CD4-positive, alpha-beta T cell treated with Interferon alpha-2 for 1 hour (primary cell): Measurements from ENCODE around the gene OR6B3.

Experiments used
- DNase-seq, 2 donors: peaks; one replicate each; pipeline ENCODE4 v3.0.0-alpha.2; 2020 to 2022

The OR6B3 gene

GRCh38 chr2:240043279-240043989 is 9.9 kb downstream of the OR6B3 start:
- no peak for DNase-seq

DNA sequence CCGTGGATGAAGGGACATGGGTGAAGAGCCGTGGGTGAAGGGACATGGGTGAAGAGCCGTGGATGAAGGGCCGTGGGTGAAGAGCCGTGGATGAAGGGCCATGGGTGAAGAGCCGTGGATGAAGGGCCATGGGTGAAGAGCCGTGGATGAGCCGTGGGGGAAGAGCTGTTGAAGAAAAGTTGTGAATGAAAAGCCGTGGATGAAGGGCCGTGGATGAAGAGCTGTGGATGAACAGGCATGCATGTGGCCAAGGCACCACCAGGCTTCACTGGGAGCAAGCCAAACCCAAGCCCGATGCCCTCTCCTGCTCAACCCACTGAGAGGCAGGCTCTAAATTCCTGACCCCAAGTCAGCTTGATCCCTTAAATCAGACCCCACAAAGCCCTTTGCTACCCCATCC is 10.6 kb downstream of the OR6B3 start:
- no peak for DNase-seq

DNA sequence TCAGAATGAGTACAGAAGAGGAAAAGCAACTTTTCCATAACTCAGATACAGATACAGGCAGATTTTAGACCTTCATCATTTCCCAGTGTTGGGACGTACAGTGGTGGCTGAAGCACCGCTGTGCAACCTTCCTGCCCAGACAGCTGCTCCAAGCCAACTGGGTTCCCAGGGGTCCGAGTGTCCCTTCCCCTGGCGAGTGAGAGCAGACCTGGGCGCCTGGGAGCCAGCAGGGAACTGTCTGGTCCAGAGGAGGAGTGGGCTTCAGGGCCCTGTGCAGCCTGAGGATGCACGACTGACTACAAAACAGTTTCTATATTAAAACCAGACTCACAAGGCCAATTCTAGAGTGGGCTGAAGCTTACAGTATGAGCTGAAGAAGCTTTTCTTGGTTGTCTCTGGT is 12.0 kb downstream of the OR6B3 start:
- no peak for DNase-seq

DNA sequence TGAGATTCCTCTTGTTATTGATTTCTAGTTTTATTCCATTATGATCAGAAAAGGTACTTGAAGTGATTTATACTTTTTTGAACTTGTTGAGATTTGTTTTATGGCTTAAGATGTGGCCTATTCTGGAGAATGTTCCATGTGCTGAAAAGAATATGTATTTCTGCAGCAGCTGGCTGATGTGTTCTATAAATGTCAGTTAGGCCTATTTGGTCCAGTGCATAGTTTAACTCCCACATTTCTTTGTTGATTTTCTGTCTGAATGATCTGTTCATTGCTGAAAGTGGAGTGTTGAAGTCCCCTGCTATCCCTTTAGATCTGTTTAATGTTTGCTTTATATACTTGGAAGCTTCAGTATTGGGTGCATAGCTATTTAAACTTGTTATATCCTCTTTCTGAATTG is 16.0 kb downstream of the OR6B3 start:
- no peak for DNase-seq

GRCh38 chr2:240033330-240033678 is 20.0 kb downstream of the OR6B3 start:
- no peak for DNase-seq

GRCh38 chr2:240032406-240033329 is 20.7 kb downstream of the OR6B3 start:
- DNase-seq = no peak

DNA sequence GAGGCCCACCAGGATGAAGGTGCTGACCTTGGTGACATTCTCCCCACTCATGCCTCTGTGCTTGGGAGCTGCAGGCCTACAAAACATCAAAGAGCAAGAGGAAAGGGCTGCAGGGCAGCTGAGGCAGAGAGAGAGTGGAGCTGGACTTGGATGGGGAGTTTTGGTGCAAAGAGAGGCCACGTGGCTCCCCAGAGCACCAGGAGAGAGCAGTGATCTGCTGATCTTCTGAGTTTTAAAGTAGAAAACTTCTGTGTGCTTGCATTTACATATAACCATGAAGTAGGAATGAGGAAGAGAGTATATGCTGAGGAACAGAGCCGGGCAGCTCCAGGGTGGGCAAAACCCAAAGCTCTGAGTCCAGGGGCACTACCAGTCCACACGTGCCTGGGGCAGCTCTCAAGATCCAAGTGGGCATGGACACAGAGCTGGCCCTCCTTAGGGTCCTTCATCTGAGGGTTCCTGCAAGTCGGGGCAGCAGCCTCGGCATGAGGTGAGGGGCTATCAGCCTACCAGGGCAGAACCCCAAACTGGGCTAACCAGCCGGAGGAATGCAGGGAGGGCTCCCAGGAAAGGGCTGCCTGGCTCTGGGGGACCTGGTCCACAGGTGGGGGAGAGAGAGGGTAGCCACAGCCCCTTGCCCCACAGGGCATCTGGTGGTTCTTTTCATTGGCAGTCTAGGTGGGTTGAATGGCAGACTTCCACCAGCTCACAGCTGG is 22.8 kb downstream of the OR6B3 start, which contains the start of gene OR6B2:
Gene OR6B2, minus strand, starts transcription at position 51 of the 716 bp plus-strand sequence. Its CDS starts 0 bp downstream, at position 51.
- no peak for DNase-seq

DNA sequence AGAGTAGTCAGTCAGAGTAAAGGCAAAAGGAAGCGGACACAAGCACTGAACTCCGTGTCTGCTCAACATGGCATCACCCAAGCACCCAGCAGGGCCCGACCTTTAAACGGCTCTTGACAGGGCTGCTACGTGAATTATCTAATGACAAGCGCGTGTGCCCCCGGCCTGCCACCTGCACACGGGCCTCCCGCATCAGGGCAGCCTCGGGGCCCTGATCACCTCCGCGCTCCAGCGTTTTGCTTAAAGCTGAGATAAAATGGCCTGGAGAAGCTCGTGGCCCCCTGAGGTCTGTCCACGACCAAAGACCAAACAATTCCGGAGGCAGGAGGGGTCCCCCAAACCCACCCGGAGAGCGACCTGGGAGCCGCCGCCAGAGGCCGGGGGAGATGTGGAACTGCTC is 28.6 kb downstream of the OR6B3 start:
- DNase-seq = no peak

DNA sequence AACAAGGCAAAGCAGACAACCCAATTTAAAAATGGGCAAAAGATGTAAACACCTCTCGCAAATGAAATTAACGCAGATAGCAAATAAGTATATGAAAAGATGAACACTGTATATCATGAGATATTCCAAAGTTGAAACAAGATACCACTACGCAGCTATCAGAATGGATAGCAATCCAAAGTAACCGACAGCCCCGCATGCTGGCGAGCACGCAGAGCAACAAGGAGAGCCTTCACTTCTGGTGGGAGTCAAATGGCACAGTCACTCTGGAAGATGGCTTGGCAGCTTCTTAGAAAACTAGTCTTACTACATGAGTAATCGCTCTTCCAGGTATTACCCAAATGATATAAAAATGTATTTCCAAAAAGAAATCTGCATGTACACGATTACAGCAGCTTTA is 29.5 kb downstream of the OR6B3 start:
- DNase-seq = no peak

- peak; percentile 51 to 68 for DNase-seq
These were observed 31.7 kb downstream of the OR6B3 start for GRCh38 chr2:240021488-240022104.

GRCh38 chr2:240018071-240018750 is 35.1 kb downstream of the OR6B3 start:
- DNase-seq = no peak

- DNase-seq = no peak
These were observed 39.0 kb downstream of the OR6B3 start for GRCh38 chr2:240014327-240014726.

GRCh38 chr2:240013343-240013742 is 40.0 kb downstream of the OR6B3 start:
- DNase-seq = no peak

DNA sequence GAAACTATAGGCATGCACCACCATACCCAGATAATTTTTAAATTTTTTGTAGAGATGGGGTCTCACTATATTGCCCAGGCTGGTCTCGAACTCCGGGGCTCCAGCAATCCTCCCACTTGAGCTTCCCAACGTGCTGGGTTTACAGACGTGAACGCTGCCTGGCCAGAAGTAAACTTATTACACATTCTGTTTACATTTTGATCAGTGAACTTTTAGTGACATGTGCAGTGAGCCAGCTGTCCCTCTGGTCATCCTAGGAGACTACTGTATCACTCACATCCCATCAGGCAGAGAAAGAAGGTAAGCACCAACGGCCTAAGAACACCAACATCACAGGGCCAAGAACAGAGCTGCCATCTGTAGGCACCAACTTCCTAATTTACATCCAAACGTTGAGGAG is 50.3 kb downstream of the OR6B3 start:
- DNase-seq = no peak

DNA sequence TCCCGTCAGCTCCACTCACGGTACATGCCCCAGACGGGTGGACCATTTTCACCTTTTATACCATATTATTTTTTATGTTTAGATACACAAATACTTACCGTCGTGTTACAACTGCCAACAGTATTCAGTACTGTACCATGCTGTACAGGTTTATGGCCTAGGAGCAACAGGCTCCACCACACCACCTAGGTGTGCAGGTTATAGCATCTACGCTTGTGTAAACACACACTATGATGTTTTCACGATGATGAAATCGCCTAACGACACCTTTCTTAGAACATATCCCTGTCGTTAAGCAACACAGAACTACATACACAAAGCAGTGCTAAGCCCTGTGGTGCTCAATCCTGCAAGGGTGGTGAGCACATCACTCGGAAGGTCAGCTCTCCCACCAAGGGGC is 52.6 kb downstream of the OR6B3 start:
- no peak for DNase-seq

DNA sequence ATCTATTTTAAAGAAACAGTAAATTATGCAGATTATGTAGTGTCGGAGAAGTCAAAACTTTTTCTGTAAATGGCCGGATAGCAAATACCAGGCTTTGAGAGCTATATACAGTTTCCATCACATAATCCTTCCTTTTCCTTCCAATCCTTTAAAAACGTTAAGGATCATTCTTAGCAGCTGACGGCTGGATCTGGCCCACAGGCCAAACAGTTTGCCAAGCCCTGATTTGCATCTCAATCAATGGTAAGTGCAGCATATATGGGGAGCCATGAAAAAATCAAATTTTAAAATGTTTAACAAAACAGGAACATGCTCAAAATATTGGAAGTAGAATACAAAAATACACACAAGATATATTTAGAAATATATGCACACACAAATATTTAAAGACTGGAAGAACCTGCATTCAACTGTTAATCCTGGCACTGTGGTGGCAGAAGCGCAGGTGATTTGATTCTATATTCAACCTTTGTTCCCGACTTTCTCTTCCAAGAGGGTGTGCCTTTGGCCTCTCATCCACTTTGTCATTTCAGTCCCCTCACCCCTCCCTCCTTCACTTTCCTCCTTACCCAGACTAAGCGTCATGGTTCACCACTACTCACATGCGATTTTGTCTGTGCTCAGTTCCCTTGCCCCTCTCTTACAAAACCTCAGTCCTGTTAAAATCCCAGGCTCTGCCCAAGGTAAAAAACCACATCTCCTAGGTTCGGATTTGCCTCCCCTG is 55.5 kb downstream of the OR6B3 start:
- no peak for DNase-seq
